Thyroid gland (tissue), 4 donors: ENCODE data around the gene OR6B2. TPM values are rescaled to one million over a fixed set of nuclear protein-coding genes. Genes with fewer than 3 reads are reported as not detected.

Source experiments
- DNase-seq, 2 donors: peaks; one replicate each; pipeline ENCODE4 v3.0.0-alpha.2; 2019
- H3K27ac ChIP-seq, 3 donors: fragments of 200-600 bp; sonication (generic); 1 replicate in 2 of 3; 2 replicates in 1 of 3; pipeline ENCODE4 v1.5.1; 2016 to 2019; ENCODE audit warnings: mild to moderate bottlenecking in 1 of 3, moderate library complexity in 1 of 3
- H3K27me3 ChIP-seq: fragments of 200-600 bp; sonication (generic); one replicate; pipeline ENCODE4 v1.5.1; 2019
- H3K36me3 ChIP-seq, 2 donors: fragments of 200-600 bp; sonication (generic); one replicate each; pipeline ENCODE4 v1.5.1; 2016 to 2019
- H3K4me1 ChIP-seq, 2 donors: fragments of 200-600 bp; sonication (generic); one replicate each; pipeline ENCODE4 v1.5.1; 2017 to 2019
- H3K4me3 ChIP-seq, 3 donors: fragments of 200-600 bp; sonication (generic); replicated peaks in 1 of 3; 1 replicate in 2 of 3; 2 replicates in 1 of 3; pipeline ENCODE4 v1.5.1; 2016; ENCODE audit warnings: mild to moderate bottlenecking in 1 of 3
- H3K9me3 ChIP-seq: fragments of 200-600 bp; sonication (generic); one replicate; pipeline ENCODE4 v1.5.1; 2017
- CTCF ChIP-seq, 6 experiments: fragments of 200-600 bp in 3 of 6; fragments of 450-650 bp in 3 of 6; sonication (generic) in 3 of 6; IDR thresholded peaks; one replicate each; pipeline ENCODE4 v1.5.1; 2016 to 2019; ENCODE audit warnings: antibody characterized with exemption in 6 of 6, mild to moderate bottlenecking in 2 of 6, inconsistent platforms in 1 of 6, moderate library complexity in 1 of 6
- POLR2A ChIP-seq, 2 donors: fragments of 450-650 bp; IDR thresholded peaks; one replicate each; pipeline ENCODE4 v1.6.1; 2017; ENCODE audit warnings: antibody characterized with exemption in 2 of 2, mild to moderate bottlenecking in 2 of 2, moderate library complexity in 1 of 2
- WGBS, 2 donors: methylation state at CpG; one replicate each; pipeline ENCODE4 v1.1.5; 2017; 5-methylcytosine and 5-hydroxymethylcytosine counted together
- intact Hi-C: fragments of 100-400 bp; cut with DNase I; formaldehyde crosslinking; loops from one replicate; pipeline ENCODE4 v1.15.1; 2023
- total RNA-seq, 4 donors: library from RNA; depleted of rRNA; stranded (reverse); fragments of >200 nt; gene quantifications; one replicate each; pipeline ENCODE4 v1.2.3, GENCODE V29; 2016

OR6B2 gene
- total RNA-seq, 4 donors from 2014 or later: not detected

- H3K27ac ChIP-seq: no peak overlapping the region
- DNase-seq: no peak
- H3K4me1 ChIP-seq: no peaks in the 10 kb centered on the region
- 93 to 96% methylated on average over 2 of the region's 2 CpGs for WGBS, 2 donors
- peaks cover 0 to 19% of the 10 kb centered on the region in 2 donors for H3K36me3 ChIP-seq
- H3K9me3 ChIP-seq: no peaks in the 10 kb centered on the region
- intact Hi-C loops: loop anchor here (10.0 kb wide), 1 partner anchor 948 kb away; no protein-coding TSS in a partner anchor
- no peak for TF ChIP-seq CTCF (IDR thresholded peaks at IDR 0.05)
- no peak for TF ChIP-seq POLR2A (IDR thresholded peaks at IDR 0.05)
- H3K27me3 ChIP-seq: no peaks in the 10 kb centered on the region
- H3K4me3 ChIP-seq: no peak overlapping the region
Measured at GRCh38 chr2:239993291-239993690, 36.9 kb downstream of the OR6B2 start.

GRCh38 chr2:239991689-239992314 is 38.4 kb downstream of the OR6B2 start:
- Histone ChIP-seq H3K4me3 (no peak overlapping the region), H3K27me3 (no peaks in the 10 kb centered on the region), H3K4me1 (no peaks in the 10 kb centered on the region), H3K27ac (no peak overlapping the region), H3K9me3 (no peaks in the 10 kb centered on the region), H3K36me3 (peaks cover 5 to 23% of the 10 kb centered on the region in 2 donors)
- no peak for TF ChIP-seq POLR2A (IDR thresholded peaks at IDR 0.05)
- peak; percentile 33 to 85 (median 70) for TF ChIP-seq CTCF (IDR thresholded peaks at IDR 0.05)
- WGBS, 2 donors: 4 to 5% methylated on average over 3 of the region's 3 CpGs
- intact Hi-C loops: loop anchor here (10.0 kb wide), 1 partner anchor 947 kb away; no protein-coding TSS in a partner anchor
- no peak for DNase-seq

GRCh38 chr2:239990966-239991365 is 39.3 kb downstream of the OR6B2 start:
- no peak overlapping the region for H3K4me3 ChIP-seq
- H3K4me1 ChIP-seq: no peaks in the 10 kb centered on the region
- TF ChIP-seq POLR2A (IDR thresholded peaks at IDR 0.05): no peak
- no peak for TF ChIP-seq CTCF (IDR thresholded peaks at IDR 0.05)
- no peak for DNase-seq
- no peaks in the 10 kb centered on the region for H3K27me3 ChIP-seq
- peaks cover 5 to 23% of the 10 kb centered on the region in 2 donors for H3K36me3 ChIP-seq
- H3K9me3 ChIP-seq: no peaks in the 10 kb centered on the region
- intact Hi-C loops: loop anchor here (10.0 kb wide), 1 partner anchor 946 kb away; no protein-coding TSS in a partner anchor
- 79 to 81% methylated on average over 14 of the region's 14 CpGs for WGBS, 2 donors
- H3K27ac ChIP-seq: no peak overlapping the region

GRCh38 chr2:239985356-239985755 is 44.9 kb downstream of the OR6B2 start:
- TF ChIP-seq CTCF (IDR thresholded peaks at IDR 0.05): no peak
- TF ChIP-seq POLR2A (IDR thresholded peaks at IDR 0.05): no peak
- DNase-seq: no peak
- H3K27me3 ChIP-seq: no peaks in the 10 kb centered on the region
- H3K9me3 ChIP-seq: no peaks in the 10 kb centered on the region
- H3K36me3 ChIP-seq: peaks cover 14 to 24% of the 10 kb centered on the region in 2 donors
- H3K4me1 ChIP-seq: no peaks in the 10 kb centered on the region
- no peak overlapping the region for H3K4me3 ChIP-seq
- no peak overlapping the region for H3K27ac ChIP-seq
- 97 to 99% methylated on average over 5 of the region's 5 CpGs for WGBS, 2 donors
- intact Hi-C loops: no loop called here

DNA sequence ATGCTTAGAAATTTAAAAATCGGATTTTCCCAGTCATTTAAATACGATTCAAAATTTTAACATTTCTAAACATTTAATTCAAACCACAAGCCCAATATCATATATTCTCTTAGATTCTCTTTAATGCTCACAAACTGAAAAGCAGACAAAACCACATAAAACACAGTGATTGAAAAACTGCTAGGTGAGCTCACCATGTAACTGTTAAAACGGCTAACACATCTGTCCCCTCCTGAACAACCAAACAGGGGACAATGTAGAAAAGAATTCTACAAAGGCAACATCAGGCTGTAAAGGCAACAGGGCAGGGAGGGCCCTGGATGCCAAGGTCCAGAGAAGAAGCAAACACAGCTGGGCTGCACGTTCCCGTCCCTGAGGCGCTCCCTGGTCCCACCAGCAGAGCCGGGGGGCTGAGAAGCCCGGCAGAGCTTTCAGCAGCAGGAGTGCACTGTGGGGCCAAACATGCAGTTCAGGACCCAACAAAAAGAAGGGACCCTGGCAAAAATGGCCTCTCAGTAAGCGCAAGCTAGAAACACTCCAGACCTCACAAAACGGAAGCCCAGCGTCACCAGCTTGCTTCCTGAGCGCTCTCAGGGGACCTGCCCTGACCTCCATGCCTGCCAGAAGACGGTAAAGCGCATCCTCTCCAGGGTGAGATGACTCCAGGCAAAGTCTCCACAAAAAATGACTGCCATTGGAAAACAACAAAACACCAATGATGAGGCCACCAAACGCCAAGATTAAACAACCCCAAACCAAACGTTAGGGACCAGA is 45.6 kb downstream of the OR6B2 start:
- intact Hi-C loops: no loop called here
- H3K36me3 ChIP-seq: peaks cover 14 to 24% of the 10 kb centered on the region in 2 donors

More for the DNA sequence above, 45.6 kb downstream of the OR6B2 start:
- Histone ChIP-seq H3K4me3 (no peak overlapping the region), H3K27me3 (no peaks in the 10 kb centered on the region), H3K4me1 (no peaks in the 10 kb centered on the region), H3K27ac (no peak overlapping the region), H3K9me3 (no peaks in the 10 kb centered on the region)
- TF ChIP-seq POLR2A (IDR thresholded peaks at IDR 0.05) (no peak), CTCF (IDR thresholded peaks at IDR 0.05) (no peak)
- DNase-seq: no peak
- 91 to 95% methylated on average over 16 of the region's 16 CpGs for WGBS, 2 donors
